CD4-positive, alpha-beta T cell treated with Interleukin-12 subunit alpha and Interleukin-12 subunit beta, for 1 hour (primary cell): ENCODE measurements around the gene IKZF2.
"Not testable (repeated sequence)": the region's sequence is repeated elsewhere in the genome, so short reads cannot be mapped to it uniquely, and the experiment has no call there.

ENCODE experiments used
- DNase-seq: peaks from one replicate; pipeline ENCODE4 v3.0.0-alpha.2; 2020

Gene IKZF2

GRCh38 chr2:213032607-213033006 lies 118.8 kb downstream of the IKZF2 start:
- DNase-seq: no peak

- DNase-seq: no peak
Observed at GRCh38 chr2:213022987-213023386, 128.4 kb downstream of the IKZF2 start.

- no peak for DNase-seq
Observed at GRCh38 chr2:213021971-213022899, 129.2 kb downstream of the IKZF2 start.

GRCh38 chr2:213020913-213021312 lies 130.5 kb downstream of the IKZF2 start:
- not testable (repeated sequence) for DNase-seq

- no peak for DNase-seq
Observed at GRCh38 chr2:213020268-213020667, 131.1 kb downstream of the IKZF2 start.

GRCh38 chr2:213019368-213019767 lies 132.0 kb downstream of the IKZF2 start:
- no peak for DNase-seq

GRCh38 chr2:213018340-213018901 lies 133.0 kb downstream of the IKZF2 start:
- no peak for DNase-seq

- no peak for DNase-seq
Observed at GRCh38 chr2:213017404-213017803, 134.0 kb downstream of the IKZF2 start.

- DNase-seq: no peak
Observed at GRCh38 chr2:213016984-213017351, 134.4 kb downstream of the IKZF2 start.

GRCh38 chr2:213016166-213016983 lies 135.0 kb downstream of the IKZF2 start:
- DNase-seq: no peak

- DNase-seq: peak; percentile 42
Observed at GRCh38 chr2:213015387-213016165, 135.8 kb downstream of the IKZF2 start.

GRCh38 chr2:213013979-213014378 lies 137.4 kb downstream of the IKZF2 start:
- no peak for DNase-seq

- DNase-seq: no peak
Observed at GRCh38 chr2:213011505-213011904, 139.9 kb downstream of the IKZF2 start.

GRCh38 chr2:213010106-213010779 lies 141.2 kb downstream of the IKZF2 start:
- no peak for DNase-seq

GRCh38 chr2:213007290-213007838 lies 144.0 kb downstream of the IKZF2 start:
- DNase-seq: no peak

GRCh38 chr2:213004197-213004821 lies 147.1 kb downstream of the IKZF2 start:
- no peak for DNase-seq

GRCh38 chr2:213002383-213002782 lies 149.0 kb downstream of the IKZF2 start:
- DNase-seq: no peak

GRCh38 chr2:213001297-213001910 lies 150.0 kb downstream of the IKZF2 start:
- no peak for DNase-seq

- no peak for DNase-seq
Observed at GRCh38 chr2:212998626-212999359, 152.6 kb downstream of the IKZF2 start.

- DNase-seq: no peak
Observed at GRCh38 chr2:212997526-212998020, 153.8 kb downstream of the IKZF2 start.
